HG03108 (cell line): Measurements from ENCODE around the gene CECR2.
A peak's percentile ranks its signal among the peaks of the same experiment; 100 is the strongest.
"Not testable (repeated sequence)": the region's sequence is repeated elsewhere in the genome, so short reads cannot be mapped to it uniquely, and the experiment has no call there.

Source experiments
- ATAC-seq: cut with Tn5 transposase; IDR thresholded peaks from one replicate; pipeline ENCODE4 v1.9.1; 2021; ENCODE audit warnings: moderate library complexity; ENCODE audit not compliant: unreplicated experiment

The CECR2 gene

DNA sequence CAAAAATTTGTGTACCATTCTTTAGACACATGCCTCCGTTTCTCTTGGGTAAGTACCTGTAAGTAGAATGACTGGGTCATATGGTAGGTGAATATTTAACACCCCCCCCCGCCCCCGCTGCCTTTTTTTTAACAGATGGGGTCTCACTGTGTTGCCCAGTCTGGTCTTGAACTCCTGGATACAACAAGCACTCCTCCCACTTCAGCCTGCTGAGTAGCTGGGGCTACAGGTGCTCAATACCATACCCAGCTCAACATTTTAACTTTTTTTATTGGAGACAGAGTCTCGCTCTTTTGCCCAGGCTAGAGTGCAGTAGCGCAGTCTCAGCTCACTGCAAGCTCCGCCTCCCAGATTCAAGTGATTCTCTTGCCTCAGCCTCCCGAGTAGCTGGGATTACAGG, 32.5 kb downstream of the CECR2 start:
- ATAC-seq = no peak

DNA sequence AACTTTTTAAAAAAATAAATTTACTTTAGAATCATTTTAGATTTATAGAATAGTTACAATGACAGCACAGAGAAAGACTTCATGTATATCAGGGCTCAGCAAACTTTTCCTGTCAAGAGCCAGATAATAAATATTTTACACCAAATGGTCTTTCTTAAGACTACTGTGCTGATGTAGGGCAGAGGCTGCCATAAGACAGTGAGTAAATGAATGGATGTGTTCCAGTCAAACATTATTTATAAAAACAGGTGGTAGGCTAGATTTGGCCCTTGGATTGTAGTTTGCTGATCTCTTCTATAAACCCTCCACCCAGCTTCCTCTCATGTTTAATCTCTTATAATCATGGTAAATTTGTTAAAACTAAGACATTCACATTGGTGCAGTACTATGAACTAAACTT, 33.0 kb downstream of the CECR2 start:
- ATAC-seq = no peak

DNA sequence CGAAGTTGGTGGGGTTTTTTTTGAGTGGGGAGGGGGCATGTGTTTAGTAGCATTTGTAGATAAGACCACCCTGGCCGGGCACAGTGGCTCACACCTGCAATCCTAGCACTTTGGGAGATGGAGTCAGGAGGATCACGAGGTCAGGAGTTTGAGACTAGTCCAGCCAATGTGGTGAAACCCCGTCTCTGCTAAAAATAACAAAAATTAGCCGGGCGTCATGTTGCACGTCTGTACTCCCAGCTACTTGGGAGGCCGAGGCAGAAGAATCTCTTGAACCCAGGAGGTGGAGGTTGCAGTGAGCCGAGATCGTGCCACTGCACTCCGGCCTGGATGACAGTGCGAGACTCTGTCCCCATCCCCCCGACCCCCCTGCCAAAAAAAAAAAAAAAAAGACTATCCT, 34.6 kb downstream of the CECR2 start:
- ATAC-seq = no peak

DNA sequence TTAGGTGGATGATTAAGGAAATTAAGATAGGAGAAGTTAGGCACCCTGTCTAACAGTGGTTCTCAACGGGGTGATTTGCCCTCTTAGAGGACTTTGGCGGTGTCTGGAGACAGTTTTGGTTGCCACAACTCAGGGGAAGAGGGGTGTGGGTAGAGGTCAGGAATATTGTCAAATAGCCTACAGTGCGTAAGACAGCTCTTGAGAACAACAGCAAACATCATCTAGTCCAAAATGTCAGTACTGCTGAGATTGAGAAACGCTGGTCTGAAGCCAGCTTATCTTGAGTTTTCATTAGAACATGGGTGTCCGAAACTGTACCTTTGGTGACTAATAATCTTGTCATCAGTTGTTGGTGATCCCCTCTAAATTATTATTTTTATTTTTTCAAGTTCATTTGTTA, 38.4 kb downstream of the CECR2 start:
- ATAC-seq = no peak

DNA sequence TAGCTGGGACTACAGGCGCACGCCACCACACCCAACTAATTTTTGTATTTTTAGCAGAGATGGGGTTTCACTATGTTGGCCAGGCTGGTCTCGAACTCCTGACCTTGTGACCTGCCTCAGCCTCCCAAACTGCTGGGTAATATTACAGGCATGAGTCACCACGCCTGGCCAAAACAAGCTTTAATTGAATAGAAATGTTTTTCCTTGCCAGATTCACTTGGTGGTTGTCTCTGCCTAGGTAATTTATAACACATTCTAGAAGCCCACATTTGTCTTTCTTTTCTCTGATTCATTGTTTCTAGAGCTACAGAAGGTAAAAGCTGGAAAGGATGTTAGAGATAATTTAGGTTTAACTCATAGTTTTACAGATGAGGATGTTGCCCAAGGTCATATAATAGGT, 41.3 kb downstream of the CECR2 start:
- no peak for ATAC-seq

DNA sequence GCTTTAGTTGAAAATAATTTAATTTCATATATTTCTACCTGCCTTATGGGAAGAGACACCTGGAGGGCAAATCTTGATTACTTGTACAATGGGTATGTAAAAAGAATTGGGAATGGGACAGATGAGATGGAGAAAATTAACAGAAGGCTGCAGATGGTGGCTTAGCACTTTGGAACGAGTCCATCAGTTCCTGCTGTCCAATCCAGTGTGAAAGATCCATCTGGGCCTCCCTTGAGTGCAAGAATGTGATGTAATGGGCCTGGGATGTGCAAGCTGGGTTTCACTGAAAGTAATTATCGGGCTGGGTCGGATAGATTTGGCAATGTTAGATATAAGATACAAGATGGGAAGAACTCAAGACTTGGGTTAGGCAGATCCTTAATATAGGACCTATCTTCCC, 42.0 kb downstream of the CECR2 start:
- ATAC-seq = no peak

DNA sequence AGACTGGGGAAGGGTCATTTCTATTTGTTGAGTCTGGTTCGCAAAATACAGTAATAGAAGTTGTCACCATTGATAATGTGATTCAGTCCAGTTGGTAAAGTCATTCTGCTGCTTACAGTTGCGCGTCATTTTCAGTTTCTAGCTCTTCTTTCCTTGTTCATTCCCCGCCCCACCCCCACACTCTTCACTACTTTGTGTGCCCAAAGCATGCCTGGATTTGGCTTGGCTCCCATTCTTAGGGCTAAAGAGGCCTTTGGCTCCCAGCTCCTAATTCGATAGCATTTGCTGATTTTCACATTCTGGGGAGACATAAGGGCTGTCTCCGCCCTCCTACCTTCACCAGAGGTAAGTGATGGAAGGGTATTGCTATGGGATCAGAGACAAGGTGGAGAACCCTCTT, 43.0 kb downstream of the CECR2 start:
- no peak for ATAC-seq

DNA sequence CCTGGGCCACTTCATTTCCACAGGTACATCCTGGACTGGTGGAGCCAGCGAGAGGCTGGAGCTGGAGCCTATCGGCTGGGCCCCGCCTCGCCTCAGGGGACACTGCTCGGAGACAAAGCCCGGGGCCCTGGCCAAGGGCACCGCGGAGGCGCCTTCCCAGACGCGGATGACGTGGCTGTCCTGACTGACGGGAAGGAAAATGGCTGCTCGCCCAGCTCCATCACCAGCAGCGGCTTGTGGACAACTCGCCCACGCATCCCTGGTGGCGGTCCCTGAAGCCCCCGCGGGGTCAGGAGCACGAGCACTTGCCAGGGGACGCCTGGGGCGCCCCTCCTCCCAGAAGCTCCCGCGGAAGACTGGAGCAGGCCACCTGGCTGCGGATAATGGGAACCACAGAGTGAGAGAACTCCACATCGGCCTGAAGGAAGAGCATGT, 49.6 kb downstream of the CECR2 start:
- no peak for ATAC-seq

DNA sequence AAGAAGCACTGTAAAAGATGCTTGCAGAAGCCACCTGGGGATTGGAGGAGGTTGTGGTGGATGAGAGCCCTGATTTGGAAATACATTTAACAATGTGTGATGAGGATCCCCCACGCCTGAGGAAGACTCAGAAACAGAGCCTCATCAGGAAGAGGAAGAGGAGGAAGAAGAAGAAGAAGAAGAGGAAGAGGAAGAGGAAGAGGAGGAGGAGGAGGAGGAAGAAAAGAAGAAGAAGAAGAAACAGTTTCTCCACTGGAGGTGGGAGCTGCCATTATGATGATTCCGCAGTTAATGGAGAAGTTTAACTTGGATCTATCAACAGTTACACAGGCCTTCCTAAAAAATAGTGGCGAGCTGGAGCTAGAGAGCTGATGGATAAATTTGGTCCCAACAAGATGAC, 50.1 kb downstream of the CECR2 start:
- ATAC-seq = no peak

DNA sequence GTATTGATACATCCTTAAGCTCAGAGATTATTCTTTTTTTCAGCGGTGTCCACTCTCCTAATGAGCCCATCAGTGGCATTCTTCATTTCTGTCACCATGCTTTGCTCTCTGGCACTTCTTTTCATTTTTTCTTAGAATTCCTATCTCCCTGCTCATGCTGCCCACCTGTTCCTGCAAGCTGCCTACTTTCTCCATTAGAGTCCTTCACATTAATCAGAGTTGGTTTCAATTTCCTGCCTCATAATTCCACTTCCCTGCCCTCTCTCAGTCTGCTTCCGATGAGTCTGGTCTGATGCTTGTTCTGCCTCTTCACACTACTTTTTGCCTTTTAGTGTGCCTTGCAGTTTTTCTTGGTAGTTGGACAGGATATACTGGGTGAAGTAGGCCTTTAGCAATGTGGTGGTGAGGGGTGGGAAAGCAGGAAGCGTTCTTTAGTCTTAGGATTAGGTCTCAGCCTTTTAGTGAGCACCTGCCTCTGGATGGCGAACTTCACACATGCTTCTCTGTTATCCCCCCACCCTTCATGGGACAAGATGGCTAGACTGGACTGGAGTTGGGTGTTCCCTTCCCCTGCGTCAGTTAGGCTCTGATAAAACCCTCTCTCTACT, 53.6 kb downstream of the CECR2 start:
- ATAC-seq = no peak

DNA sequence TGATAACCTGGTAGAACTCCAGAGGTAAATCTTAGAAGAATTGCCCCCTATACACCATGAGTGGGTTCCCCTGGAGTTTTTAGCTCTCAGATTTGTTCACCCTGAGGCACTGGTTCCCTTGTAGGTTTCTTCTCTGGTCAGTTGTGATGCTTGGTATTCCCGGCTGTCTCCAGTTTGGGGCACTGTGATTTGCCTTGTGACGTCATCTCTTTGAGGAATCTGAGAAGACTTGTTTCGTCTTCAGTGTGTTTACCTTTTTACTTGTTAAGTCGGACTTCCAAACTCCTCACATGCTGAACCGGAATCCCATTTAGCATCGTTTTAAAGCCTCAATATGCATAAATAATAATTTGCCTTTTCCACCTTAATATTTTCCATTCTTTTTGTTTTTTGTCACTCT, 54.4 kb downstream of the CECR2 start:
- ATAC-seq = no peak

DNA sequence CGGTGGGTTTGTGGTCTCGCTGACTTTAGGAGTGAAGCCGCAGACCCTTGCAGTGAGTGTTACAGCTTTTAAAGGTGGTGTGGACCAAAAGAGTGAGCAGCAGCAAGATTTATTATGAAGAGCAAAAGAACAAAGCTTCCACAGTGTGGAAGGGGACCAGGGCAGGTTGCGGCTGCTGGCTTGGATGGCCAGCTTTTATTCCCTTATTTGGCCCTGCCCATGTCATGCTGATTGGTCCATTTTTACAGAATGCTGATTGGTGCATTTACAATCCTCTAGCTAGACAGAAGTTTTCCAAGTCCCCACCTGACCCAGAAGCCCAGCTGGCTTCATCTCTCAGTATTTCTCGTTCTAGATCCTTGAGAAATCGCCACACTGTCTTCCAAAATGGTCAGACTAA, 58.3 kb downstream of the CECR2 start:
- not testable (repeated sequence) for ATAC-seq

DNA sequence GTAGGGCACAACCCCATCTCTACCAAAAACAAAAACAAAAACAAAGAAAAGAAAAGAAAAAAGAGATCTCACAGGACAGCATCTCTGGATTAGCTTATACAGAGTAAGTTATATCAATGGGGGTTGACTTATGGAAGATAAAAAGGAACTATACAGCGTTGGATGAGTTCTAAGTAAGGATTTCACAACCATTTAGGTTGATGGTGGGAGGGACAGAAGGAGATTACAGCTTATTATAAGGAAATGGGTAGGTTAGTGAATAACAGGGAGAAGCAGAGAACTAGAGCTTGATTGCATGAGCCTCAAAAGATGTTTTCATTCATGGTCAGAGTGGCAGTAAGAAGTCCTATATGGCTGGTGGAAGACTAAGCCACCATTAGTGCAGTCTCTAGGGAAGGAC, 60.3 kb downstream of the CECR2 start:
- ATAC-seq = no peak

DNA sequence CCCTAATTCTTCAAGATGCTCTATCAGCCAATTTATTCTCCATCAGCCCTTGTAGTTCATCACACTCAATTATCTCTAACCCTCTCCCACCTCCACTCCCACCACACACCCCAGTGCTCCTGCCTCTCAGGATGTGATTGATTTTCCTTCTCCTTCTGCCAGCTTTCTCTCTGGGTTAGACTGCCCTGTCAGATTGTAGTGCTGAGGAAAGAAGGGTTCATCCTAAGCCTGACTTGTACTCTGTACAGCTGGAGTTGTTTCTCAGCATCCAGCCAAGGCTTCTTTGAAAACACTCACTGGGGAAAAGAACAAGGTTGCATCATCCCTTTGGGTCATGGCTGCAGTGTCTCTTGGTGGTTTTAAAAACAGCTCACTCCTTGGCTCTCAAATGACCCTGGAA, 61.2 kb downstream of the CECR2 start:
- no peak for ATAC-seq

DNA sequence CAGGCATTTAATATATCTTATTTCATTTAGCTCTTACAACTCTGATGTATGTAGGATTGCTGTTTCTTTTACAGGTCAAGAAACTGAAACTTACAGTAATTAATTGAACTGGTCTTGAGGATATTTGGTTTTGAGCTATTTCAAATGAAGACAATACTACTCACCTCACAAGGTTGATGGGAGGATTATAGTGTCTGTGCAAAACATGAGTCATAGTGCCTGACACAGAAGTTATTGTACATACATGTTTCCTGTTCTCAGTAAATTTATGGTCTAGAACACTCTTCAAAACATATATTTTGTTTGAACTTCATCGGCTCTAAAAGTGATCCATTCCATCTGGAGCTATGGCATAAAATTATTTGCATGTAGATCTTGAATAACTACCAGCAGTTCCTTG, 61.9 kb downstream of the CECR2 start:
- no peak for ATAC-seq

DNA sequence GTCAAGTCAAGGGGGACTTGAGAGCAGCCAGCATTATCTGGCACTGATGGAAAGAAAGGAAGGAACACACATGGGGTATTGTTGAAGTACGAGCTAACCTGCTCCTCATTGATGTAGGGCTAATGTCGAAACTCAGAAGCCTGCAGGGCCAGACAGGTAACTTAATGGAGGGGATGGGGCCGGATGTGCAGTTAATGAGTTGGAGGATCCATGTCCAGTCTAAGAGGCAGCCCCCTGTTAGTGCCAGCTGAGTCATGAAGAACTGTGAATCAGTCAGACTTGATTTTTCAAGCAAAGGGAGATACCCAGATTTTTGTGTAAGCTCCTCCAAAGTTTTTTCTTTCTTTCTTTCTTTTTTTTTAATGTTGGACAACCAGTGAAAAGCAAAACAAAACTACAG, 65.6 kb downstream of the CECR2 start:
- no peak for ATAC-seq

DNA sequence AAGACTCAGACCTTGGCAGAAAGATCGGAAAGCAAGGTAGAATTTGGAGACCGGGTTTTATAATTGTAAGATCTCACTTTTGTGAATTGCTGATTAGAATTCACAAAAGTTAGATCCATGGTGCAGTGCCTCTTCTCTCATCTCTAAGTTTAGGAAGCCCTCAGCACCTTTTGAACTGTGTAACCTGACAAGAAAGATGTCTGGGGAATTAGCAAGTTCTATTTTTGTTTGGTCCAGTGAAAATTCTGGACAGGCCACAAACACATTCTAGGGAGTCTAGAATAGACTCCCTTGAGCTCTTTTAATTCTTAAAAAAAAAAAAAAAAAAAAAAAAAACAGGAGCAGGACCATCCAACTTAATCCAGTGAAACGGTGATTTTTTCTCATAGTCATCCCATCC, 66.1 kb downstream of the CECR2 start:
- no peak for ATAC-seq

DNA sequence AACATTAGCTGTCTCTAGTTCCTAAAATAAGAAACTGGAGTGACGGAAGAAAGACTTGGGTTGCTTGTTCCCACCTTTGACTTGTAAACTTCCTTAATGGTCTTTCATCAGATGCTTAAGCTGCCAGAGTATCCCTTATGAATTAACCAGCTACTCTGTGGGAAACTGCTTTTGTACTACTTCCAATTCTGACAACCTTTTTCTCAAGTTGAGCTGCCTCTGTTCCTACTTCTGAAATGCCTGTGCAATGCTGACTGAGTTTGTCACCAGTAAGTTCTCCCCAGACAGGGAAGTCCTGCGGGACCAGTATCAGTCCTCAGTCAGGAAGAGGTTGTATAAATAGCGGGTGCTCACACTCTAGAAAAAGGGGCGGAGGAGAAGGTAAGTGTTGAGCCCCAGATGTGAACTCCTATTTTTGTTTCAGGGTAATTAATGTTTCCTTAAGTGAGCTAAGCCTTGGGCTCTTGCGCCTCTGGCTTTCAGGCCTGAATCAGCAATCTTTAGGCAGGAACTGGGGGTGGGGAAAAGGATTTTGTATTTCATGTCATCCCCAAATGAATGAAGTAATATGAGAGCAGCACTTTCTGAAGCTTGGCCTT, 67.2 kb downstream of the CECR2 start:
- peak; percentile 66 for ATAC-seq

DNA sequence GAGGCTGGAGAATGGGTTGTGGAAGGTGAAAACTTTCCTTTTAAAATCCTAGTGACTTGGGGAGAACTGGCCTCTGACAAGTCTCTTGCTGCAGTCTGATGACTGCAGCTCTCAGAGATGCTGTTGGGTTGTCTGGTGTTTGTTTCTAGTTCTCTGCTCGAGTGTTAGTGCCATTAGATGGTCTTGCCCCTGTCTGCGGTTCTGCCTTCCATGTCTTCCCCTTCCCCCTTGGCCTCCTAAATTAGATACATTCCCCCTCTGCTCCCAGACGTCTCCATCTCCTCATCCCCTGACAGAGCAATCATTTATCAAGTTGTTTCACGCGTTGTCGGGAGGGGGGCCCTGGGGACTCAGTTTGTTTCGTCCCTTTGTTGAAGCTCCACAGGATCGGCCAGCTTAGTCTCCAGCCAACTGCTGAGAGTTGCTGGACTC, 67.7 kb downstream of the CECR2 start:
- ATAC-seq = no peak

DNA sequence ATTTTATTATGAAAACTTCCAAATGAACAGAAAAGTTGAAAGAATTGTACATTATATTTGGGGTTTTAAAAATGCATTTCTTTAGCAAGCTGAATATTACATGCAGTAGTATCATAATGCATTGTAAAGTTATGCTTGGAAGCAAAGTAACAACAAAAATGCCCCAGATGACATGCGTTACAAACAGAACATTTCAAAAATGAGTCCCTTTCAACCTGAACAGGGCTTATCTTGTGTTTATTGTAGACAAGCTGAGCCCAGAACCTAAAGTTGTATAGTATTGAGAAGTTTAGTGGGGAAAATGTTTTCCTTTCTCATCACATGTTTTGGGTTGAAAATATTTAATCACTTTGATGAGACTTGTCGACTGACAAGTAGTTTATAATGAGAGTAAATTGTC, 68.8 kb downstream of the CECR2 start:
- ATAC-seq = no peak

DNA sequence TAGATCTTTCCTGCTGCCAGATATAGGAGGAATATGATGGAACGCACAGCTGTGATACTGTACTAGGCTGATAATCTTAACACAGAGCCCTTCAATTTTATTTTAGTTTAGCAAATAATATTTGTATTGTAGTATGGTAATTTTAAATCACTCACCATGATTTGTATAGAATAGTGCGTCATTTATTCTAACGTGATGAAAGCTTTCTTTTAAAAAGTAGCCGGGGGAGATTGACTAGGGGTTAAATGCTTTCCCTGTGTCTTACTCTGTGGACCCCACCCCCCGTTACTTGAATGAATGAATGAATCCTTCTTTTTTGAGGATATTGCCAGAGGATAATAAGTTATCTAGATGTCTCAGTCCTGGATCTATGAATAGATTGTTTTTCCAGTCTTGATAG, 72.1 kb downstream of the CECR2 start:
- ATAC-seq = no peak

DNA sequence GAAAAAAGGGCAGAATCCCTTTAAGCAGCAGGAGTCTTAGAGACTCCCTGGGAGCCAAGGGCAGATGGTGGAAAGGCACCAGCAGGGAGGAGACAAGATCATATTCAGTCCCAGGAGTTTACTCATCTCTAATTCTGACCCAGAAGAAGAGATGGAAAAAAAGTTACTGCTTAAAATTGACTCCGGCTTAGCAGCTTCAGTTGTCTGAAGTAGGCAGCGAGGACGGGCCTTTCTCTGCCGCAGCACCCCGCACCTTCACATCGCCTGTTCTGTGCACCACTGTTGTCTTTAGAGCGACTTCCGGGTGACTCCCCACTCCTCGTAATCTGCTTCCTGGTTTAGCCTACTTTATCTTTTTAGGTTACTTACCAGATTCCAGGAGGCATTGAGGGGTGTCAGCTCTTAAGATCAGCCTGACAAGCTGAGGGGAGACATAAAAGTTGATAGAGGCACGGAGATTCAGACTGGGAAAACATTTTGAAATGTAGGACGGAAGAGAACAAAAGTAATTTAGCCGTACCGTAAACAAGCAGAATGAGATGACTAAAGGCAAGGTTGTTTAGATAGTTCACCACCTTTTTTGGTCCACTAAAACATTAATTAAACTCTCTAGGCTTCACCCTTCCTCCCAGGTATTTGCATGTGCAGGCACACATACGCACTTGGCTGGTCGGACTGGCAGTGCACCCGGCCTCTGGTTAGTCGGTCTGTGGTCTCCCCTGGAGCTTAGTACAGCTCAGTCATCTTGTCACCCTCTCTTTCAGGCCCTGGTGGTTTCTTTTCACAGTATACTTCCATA, 74.3 kb downstream of the CECR2 start:
- no peak for ATAC-seq

DNA sequence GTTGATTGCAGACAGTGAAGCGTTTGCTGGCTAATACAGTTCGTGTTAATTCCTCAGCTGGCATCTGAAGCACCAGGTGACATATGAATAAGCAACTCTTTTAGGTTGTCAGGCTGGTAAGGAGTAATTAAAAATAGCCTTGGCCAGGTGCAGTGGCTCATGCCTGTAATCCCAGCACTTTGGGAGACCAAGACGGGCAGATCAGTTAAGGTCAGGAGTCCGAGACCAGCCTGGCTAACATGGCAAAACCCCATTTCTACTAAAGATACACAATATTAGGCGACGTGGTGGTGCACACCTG, 74.9 kb downstream of the CECR2 start:
- ATAC-seq = no peak
